K562 (cell line): ENCODE measurements around the gene COL1A1. TPM values are rescaled to one million over a fixed set of nuclear protein-coding genes. Genes with fewer than 3 reads are reported as not detected.
A peak's percentile ranks its signal among the peaks of the same experiment; 100 is the strongest.

Experiments used
- ATF3 ChIP-seq, 2 experiments: fragments of 450-650 bp in 1 of 2; sonication (generic) in 1 of 2; formaldehyde crosslinking in 1 of 2; IDR thresholded peaks in 1 of 2; conservative IDR thresholded peaks in 1 of 2; 2 replicates each; pipeline versions ENCODE4 v1.6.1 to v1.8.1; 2016 to 2023; ENCODE audit warnings: mild to moderate bottlenecking in 2 of 2, moderate library complexity in 2 of 2, inconsistent platforms in 1 of 2, missing genetic modification reagents in 1 of 2
- ATF7 ChIP-seq: fragments of 450-650 bp; IDR thresholded peaks from 2 replicates; pipeline ENCODE4 v1.7.1; 2014; ENCODE audit warnings: mild to moderate bottlenecking, moderate library complexity
- CXXC5 ChIP-seq: fragments of 250-450 bp; sonication (Bioruptor Pico); IDR thresholded peaks from 2 replicates; pipeline ENCODE4 v1.8.0; 2022; ENCODE audit warnings: inconsistent platforms, mild to moderate bottlenecking, moderate library complexity
- EGR1 ChIP-seq: fragments of 450-650 bp; conservative IDR thresholded peaks from 2 replicates; pipeline ENCODE4 v1.6.1; 2017; ENCODE audit warnings: mild to moderate bottlenecking
- FOXA3 ChIP-seq, 2 experiments: fragments of 450-650 bp in 1 of 2; sonication (generic) in 1 of 2; formaldehyde crosslinking; IDR thresholded peaks in 1 of 2; conservative IDR thresholded peaks in 1 of 2; 2 replicates each; pipeline versions ENCODE4 v1.4.0 to v1.8.0; 2020 to 2022; ENCODE audit warnings: mild to moderate bottlenecking in 2 of 2, missing genetic modification reagents in 1 of 2
- HMGXB4 ChIP-seq: sonication (generic); formaldehyde crosslinking; IDR thresholded peaks from 2 replicates; pipeline ENCODE4 v1.8.1; 2023; ENCODE audit warnings: mild to moderate bottlenecking, missing genetic modification reagents
- HOXB6 ChIP-seq: fragments of 250-450 bp; sonication (Bioruptor Pico); IDR thresholded peaks from 2 replicates; pipeline ENCODE4 v1.5.1; 2022; ENCODE audit warnings: mild to moderate bottlenecking, borderline replicate concordance
- JUND ChIP-seq, 2 experiments: IDR thresholded peaks; 2 replicates in 1 of 2; 3 replicates in 1 of 2; pipeline ENCODE4 v1.6.1; 2011; ENCODE audit warnings: borderline replicate concordance in 2 of 2, low read depth in 2 of 2, low read length in 2 of 2, improper control_type of control experiment in 1 of 2, missing biosample characterization in 1 of 2, missing genetic modification characterization in 1 of 2, missing genetic modification reagents in 1 of 2
- KLF16 ChIP-seq: IDR thresholded peaks from 2 replicates; pipeline ENCODE4 v1.6.1; 2016; ENCODE audit warnings: antibody characterized with exemption
- L3MBTL2 ChIP-seq: fragments of 450-650 bp; IDR thresholded peaks from 2 replicates; pipeline ENCODE4 v1.6.1; 2016; ENCODE audit warnings: mild to moderate bottlenecking, moderate library complexity
- MAX ChIP-seq: sonication (generic); formaldehyde crosslinking; IDR thresholded peaks from 2 replicates; pipeline ENCODE4 v1.9.0; 2022; ENCODE audit warnings: mild to moderate bottlenecking, missing genetic modification reagents
- RB1 ChIP-seq: fragments of 450-650 bp; IDR thresholded peaks from 2 replicates; pipeline ENCODE4 v1.6.1; 2017; ENCODE audit warnings: low read depth, mild to moderate bottlenecking
- RERE ChIP-seq: sonication (generic); formaldehyde crosslinking; IDR thresholded peaks from 2 replicates; pipeline ENCODE4 v1.8.0; 2023; ENCODE audit warnings: missing genetic modification reagents, mild to moderate bottlenecking, borderline replicate concordance
- STAG1 ChIP-seq: sonication (generic); formaldehyde crosslinking; IDR thresholded peaks from 2 replicates; pipeline ENCODE4 v1.5.0; 2020; ENCODE audit warnings: missing genetic modification reagents, borderline replicate concordance
- TARDBP ChIP-seq: fragments of 450-650 bp; IDR thresholded peaks from 2 replicates; pipeline ENCODE4 v1.6.1; 2016
- ZFP36 ChIP-seq: fragments of 150-350 bp; IDR thresholded peaks from 2 replicates; pipeline ENCODE4 v1.6.1; 2018; ENCODE audit warnings: low read length, low read depth; ENCODE audit not compliant: partially characterized antibody
- ZNF12 ChIP-seq: sonication (generic); formaldehyde crosslinking; IDR thresholded peaks from 2 replicates; pipeline ENCODE4 v1.4.0; 2020; ENCODE audit warnings: mild to moderate bottlenecking, missing genetic modification reagents
- ZNF586 ChIP-seq: fragments of 450-650 bp; formaldehyde crosslinking; conservative IDR thresholded peaks from 2 replicates; pipeline ENCODE4 v1.4.0; 2020; ENCODE audit warnings: mild to moderate bottlenecking, moderate library complexity
- polyA plus RNA-seq, 8 experiments: library from polyadenylated mRNA; depleted of rRNA in 4 of 8; stranded (reverse) in 5 of 8; unstranded in 3 of 8; fragments of >200 nt; fragmentation: Nextera tagmentation in 2 of 8; fragmentation: Illumina TruSeq in 1 of 8; extraction: Ambion mirVana in 2 of 8; extraction: Trizol in 1 of 8; gene quantifications; 2 replicates each; pipeline versions ENCODE4 v1.2.1 to v1.2.3, GENCODE V29; 2011 to 2014; ENCODE audit warnings: inconsistent platforms in 1 of 8, missing spikeins in 1 of 8
- total RNA-seq, 7 experiments: library from RNA; depleted of rRNA in 6 of 7; stranded (reverse); fragments of >200 nt in 6 of 7; fragmentation: Illumina TruSeq in 2 of 7; extraction: Trizol in 2 of 7; gene quantifications; 2 replicates each; pipeline versions ENCODE4 v1.2.1 to v1.2.3, GENCODE V29; 2011 to 2021; ENCODE audit warnings: low replicate concordance in 1 of 7

The COL1A1 gene
- total and polyA plus RNA-seq, 9 of the 15 experiments (the other 6 are each of a cell fraction or from before 2014, with no cell fraction given) = 0.04 to 3.4 (median 0.18) TPM

- TF ChIP-seq HMGXB4 (CRISPR knock-in tag) = 0 out of 2 replicates have a peak, but pooled peaks have one; percentile 50
- peak; percentile 92 for TF ChIP-seq RB1
- TF ChIP-seq ATF3 (IDR thresholded peaks at IDR 0.05) = no peak
- 0 out of 2 replicates have a peak, but pooled peaks have one; percentile 32 for TF ChIP-seq ATF3 (CRISPR knock-in tag; conservative IDR thresholded peaks at IDR 0.05)
- no peak for TF ChIP-seq ZNF586 (CRISPR knock-in tag)
- peak; percentile 35 for TF ChIP-seq L3MBTL2
- TF ChIP-seq HOXB6 = no peak
- no peak for TF ChIP-seq ZFP36
- TF ChIP-seq KLF16 = peak; percentile 31; the same call in 1 of the 2 replicates
- peak; percentile 89 for TF ChIP-seq STAG1 (CRISPR knock-in tag)
- TF ChIP-seq TARDBP = peak; percentile 81; the same call in 1 of the 2 replicates
- TF ChIP-seq FOXA3 (CRISPR knock-in tag; conservative IDR thresholded peaks at IDR 0.05 in 1 of 2, IDR thresholded peaks at IDR 0.05 in 1 of 2) = no peak
- TF ChIP-seq MAX (CRISPR knock-in tag) = no peak
- no peak for TF ChIP-seq ZNF12 (CRISPR knock-in tag)
- no peak for TF ChIP-seq JUND (IDR thresholded peaks at IDR 0.05; ENCODE audit: borderline replicate concordance, low read depth, low read length)
- TF ChIP-seq JUND (tag; IDR thresholded peaks at IDR 0.05; ENCODE audit: borderline replicate concordance, low read depth, low read length) = 0 out of 3 replicates have a peak, but pooled peaks have one; percentile 13
- TF ChIP-seq EGR1 = peak; percentile 98
- peak; percentile 63; the same call in 1 of the 2 replicates for TF ChIP-seq ATF7
- TF ChIP-seq CXXC5 = 0 out of 2 replicates have a peak, but pooled peaks have one; percentile 60
- TF ChIP-seq RERE (CRISPR knock-in tag) = no peak
Observed at GRCh38 chr17:50200457-50201275, 765 bp downstream of the COL1A1 start (continued).
